AG04450 (cell line): Measurements from ENCODE around the gene OR52B6. TPM values are rescaled to one million over a fixed set of nuclear protein-coding genes. Genes with fewer than 3 reads are reported as not detected.

Source experiments
- CTCF ChIA-PET: fragments of 300-600, 350-600 bp; formaldehyde crosslinking; extraction: SDS; loops from one replicate; lab custom pipeline; 2022; ENCODE audit warnings: antibody characterized with exemption, inconsistent platforms; lab: Charles Lee
- POLR2A ChIA-PET: fragments of 350-600 bp; formaldehyde crosslinking; extraction: SDS; loops from one replicate; lab custom pipeline; 2021; ENCODE audit warnings: antibody characterized with exemption, inconsistent platforms; lab: Yijun Ruan, JAX
- DNase-seq: peaks from one replicate; pipeline ENCODE4 v3.0.0-alpha.2; 2011; ENCODE audit warnings: low read depth, low spot score
- H3K27ac ChIP-seq: one replicate; pipeline ENCODE4 v1.5.1; 2012; ENCODE audit warnings: low read depth, low read length, control low read depth
- H3K27me3 ChIP-seq: one replicate; pipeline ENCODE4 v1.6.0; 2012; ENCODE audit warnings: low read length; ENCODE audit not compliant: control insufficient read depth, insufficient read depth
- H3K4me3 ChIP-seq: 2 replicates; pipeline ENCODE4 v1.5.1; 2011; ENCODE audit warnings: mild to moderate bottlenecking, low read depth, low read length, control low read depth
- H3K9me3 ChIP-seq: 2 replicates; pipeline ENCODE4 v1.5.1; 2012; ENCODE audit warnings: low read length; ENCODE audit not compliant: control insufficient read depth, insufficient read depth
- polyA minus RNA-seq: library from RNA; depleted of rRNA, polyadenylated mRNA; stranded (reverse); fragments of >200 nt; gene quantifications from 2 replicates; pipeline ENCODE4 v1.2.3, GENCODE V29; 2011; rRNA and poly(A)+ RNA removed
- polyA plus RNA-seq: library from polyadenylated mRNA; depleted of rRNA; stranded (reverse); fragments of >200 nt; gene quantifications from 2 replicates; pipeline ENCODE4 v1.2.3, GENCODE V29; 2011; rRNA removed
- TF ChIP-seq, protein P1 (sequence below): IDR thresholded peaks from 2 replicates; pipeline ENCODE4 v1.5.1; 2011; ENCODE audit warnings: low read depth, low read length, control low read depth, inconsistent platforms

OR52B6 gene, protein sequence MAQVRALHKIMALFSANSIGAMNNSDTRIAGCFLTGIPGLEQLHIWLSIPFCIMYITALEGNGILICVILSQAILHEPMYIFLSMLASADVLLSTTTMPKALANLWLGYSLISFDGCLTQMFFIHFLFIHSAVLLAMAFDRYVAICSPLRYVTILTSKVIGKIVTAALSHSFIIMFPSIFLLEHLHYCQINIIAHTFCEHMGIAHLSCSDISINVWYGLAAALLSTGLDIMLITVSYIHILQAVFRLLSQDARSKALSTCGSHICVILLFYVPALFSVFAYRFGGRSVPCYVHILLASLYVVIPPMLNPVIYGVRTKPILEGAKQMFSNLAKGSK
- not detected in 2 replicates for polyA plus RNA-seq
- polyA minus RNA-seq, result not detected in 2 replicates

DNA sequence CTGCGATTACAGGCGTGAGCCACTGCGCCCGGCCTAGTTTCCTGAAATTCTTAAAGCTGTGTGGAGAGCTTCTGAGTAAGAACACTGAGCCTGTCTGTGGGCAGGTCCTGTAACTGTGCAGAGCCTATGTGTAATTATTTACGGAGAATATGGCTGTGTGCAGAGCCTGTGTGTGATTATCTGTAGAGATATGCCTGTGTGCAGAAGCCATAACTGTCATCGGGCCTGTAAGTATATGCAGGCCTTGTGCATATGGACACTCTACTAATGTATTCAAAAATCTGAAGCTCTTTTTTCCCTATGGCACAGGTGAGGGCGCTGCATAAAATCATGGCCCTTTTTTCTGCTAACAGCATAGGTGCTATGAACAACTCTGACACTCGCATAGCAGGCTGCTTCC, at the start of gene OR52B6:
Gene OR52B6 (plus strand): TSS at position 301 of the 400 bp plus-strand sequence. CDS start 0 bp downstream, at position 301.
- Histone ChIP-seq H3K4me3 (no peak within 1 kb of the TSS), H3K27me3 (peaks cover 7% of the 10 kb centered on the region), H3K9me3 (no peaks in the 10 kb centered on the region), H3K27ac (no peak within 1 kb of the TSS)
- POLR2A ChIA-PET, result no interaction called here
- DNase-seq, result no peak
- CTCF ChIA-PET, result no interaction called here
- TF ChIP-seq, protein P1, sequence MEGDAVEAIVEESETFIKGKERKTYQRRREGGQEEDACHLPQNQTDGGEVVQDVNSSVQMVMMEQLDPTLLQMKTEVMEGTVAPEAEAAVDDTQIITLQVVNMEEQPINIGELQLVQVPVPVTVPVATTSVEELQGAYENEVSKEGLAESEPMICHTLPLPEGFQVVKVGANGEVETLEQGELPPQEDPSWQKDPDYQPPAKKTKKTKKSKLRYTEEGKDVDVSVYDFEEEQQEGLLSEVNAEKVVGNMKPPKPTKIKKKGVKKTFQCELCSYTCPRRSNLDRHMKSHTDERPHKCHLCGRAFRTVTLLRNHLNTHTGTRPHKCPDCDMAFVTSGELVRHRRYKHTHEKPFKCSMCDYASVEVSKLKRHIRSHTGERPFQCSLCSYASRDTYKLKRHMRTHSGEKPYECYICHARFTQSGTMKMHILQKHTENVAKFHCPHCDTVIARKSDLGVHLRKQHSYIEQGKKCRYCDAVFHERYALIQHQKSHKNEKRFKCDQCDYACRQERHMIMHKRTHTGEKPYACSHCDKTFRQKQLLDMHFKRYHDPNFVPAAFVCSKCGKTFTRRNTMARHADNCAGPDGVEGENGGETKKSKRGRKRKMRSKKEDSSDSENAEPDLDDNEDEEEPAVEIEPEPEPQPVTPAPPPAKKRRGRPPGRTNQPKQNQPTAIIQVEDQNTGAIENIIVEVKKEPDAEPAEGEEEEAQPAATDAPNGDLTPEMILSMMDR, result no peak

DNA sequence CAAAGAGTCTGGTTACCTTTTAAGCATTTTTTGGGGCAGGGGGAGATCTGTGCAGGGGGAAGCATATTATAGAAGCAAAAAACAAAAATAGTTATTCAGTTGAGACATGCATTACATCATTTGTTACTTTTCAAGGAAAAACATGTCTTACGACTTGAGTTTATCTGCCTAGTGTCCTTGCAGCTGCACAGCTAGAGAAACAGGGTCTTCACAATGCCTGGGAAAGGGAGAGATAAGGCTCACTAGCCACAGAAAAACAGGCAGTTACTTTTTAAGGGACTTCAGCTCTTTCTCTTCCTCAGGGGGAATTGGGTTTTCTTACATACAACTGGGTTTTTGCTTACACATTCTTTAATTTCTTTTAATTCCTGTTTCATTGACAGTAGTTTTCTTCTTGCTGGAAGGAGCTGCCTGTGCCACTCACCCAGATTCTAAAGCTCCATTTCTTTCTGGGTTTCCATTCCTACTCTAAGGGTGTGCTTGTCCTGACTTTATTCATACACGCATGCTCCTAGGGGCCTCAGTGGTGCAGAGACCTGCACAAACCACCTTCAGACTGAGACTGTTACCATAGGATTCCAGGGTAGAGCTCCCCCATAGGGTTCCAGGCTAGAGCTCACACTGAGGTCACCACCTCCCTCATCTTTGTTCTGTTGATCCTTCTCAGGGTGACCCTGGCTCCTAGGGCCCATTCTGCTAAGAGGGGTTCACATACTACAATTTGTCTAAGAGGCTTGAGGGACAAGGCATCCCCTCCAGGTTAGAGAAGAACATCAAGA, 49.4 kb upstream of the OR52B6 start:
- TF ChIP-seq, protein P1, result no peak
- Histone ChIP-seq H3K4me3 (no peak overlapping the region), H3K9me3 (no peaks in the 10 kb centered on the region), H3K27ac (no peak overlapping the region), H3K27me3 (peaks cover 4% of the 10 kb centered on the region)
- ChIA-PET CTCF (no interaction called here), POLR2A (no interaction called here)
- DNase-seq, result no peak

DNA sequence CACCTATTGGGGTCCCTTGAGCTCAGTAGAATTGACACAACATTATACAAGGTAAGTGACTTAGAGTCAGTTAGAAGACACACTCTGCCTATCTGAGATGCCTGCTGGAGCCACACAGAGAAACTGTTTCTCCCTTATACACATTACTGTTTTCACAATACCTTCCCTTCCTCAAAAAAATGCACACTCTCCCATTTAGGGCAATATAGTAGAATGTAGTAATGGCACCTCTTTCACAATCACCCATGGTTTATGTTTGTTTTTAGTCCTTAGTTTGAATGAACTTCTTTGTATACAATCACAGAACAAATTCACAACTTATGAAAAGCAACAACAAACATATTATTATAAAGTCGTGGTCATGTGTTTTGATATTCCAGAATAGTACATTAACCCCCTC, 46.6 kb upstream of the OR52B6 start:
- ChIA-PET CTCF (interaction anchor here (0.5 to 1.1 kb wide), 2 partner anchors 12 to 829 kb away, joined by 3 read pairs; no protein-coding TSS in a partner anchor), POLR2A (no interaction called here)
- Histone ChIP-seq H3K27ac (no peak overlapping the region), H3K9me3 (no peaks in the 10 kb centered on the region), H3K27me3 (peaks cover 4% of the 10 kb centered on the region), H3K4me3 (no peak overlapping the region)
- no peak for DNase-seq
- TF ChIP-seq, protein P1, result no peak

DNA sequence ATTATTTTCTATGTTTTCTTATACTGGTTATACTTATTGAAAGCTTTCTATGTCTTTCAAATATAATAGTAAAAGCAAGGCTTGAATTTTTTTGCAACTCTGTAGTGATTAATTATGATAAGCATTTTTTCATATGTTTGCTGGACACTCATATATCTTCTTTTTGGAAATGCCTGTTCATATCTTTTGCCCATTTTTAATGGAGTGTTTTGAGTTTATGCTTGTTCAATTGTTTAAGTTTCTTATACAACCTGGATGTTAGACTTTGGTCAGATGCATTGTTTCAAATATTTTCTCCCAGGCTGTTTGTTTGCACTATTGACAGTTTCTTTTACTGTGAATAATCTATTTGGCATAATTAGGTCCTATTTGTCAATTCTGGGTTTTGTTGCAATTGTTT, 44.2 kb upstream of the OR52B6 start:
- no peak overlapping the region for H3K4me3 ChIP-seq
- no peak for DNase-seq
- no peaks in the 10 kb centered on the region for H3K9me3 ChIP-seq
- TF ChIP-seq, protein P1, result no peak
- no peak overlapping the region for H3K27ac ChIP-seq
- H3K27me3 ChIP-seq, result peaks cover 4% of the 10 kb centered on the region
- ChIA-PET CTCF (no interaction called here), POLR2A (no interaction called here)

GRCh38 chr11:5541427-5541826, 39.2 kb upstream of the OR52B6 start:
- H3K27me3 ChIP-seq, result no peaks in the 10 kb centered on the region
- H3K9me3 ChIP-seq, result no peaks in the 10 kb centered on the region
- H3K4me3 ChIP-seq, result no peak overlapping the region
- H3K27ac ChIP-seq, result no peak overlapping the region
- TF ChIP-seq, protein P1, result no peak
- no peak for DNase-seq
- ChIA-PET CTCF (no interaction called here), POLR2A (no interaction called here)
